Smooth muscle cell of the brain vasculature (primary cell): ENCODE measurements around the gene SHPK.
"Not testable (repeated sequence)": the region's sequence is repeated elsewhere in the genome, so short reads cannot be mapped to it uniquely, and the experiment has no call there.

Experiments
- DNase-seq: peaks from one replicate; pipeline ENCODE4 v3.0.0-alpha.2; 2012; ENCODE audit warnings: low read depth, low spot score

Gene SHPK

DNA sequence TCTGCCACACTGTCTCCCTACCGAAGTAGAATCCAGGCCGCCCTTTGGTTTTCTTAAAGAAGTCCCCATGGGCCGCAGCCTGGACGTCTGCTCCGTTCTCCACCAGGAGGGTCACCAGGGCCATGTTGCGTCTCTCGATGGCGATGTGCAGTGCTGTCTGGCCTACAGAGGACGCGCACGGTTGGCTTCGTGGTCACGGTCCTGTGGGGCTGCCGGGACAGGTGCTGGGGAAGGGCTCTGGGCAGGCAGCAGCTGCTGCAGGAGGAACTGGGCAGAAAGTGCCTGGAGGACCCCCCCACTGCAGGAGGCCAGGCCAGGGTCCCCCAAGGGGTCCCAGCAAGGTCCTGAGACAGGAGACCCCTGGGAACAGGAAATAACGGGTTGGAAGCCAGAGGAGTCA lies 45.8 kb downstream of the SHPK start:
- DNase-seq: no peak

DNA sequence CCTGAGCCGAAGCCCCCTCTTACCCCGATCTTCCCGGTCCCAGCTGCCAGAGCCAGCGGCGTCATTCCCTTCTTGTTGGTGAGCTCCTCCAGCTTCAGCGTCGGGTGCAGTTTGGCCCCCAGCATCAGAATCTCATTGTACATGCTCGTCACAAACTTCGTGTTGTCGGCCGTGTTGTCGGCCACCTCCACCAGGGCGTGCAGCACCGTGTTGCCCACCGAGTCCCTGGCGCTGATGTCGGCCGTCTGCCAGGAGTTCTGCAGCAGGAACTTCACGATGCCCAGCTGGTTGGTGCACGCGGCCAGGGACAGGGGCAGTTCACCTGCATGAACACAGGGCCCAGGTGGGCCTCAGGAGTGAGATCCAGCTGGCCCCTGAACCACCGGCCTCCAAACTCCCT lies 46.3 kb downstream of the SHPK start:
- no peak for DNase-seq

DNA sequence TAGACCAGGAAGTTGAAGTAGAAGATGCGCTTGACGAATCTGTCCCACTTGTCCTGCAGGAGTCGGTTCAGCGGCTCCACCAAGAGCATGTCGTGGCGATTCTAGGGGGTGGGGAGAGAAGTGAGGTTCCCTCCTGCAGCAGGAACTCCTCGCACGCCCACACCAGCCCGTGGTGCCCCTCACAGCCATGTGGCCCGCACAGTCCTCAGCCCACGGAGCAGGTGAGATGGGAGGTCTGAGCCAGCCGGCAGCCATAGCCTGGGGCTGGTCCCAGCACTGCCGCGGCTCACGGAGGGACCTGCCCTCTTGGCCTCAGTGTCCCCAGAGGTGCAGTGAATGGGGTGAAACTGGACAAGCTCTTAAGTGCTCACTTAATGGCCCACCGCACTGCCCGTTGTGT lies 50.2 kb downstream of the SHPK start:
- no peak for DNase-seq

DNA sequence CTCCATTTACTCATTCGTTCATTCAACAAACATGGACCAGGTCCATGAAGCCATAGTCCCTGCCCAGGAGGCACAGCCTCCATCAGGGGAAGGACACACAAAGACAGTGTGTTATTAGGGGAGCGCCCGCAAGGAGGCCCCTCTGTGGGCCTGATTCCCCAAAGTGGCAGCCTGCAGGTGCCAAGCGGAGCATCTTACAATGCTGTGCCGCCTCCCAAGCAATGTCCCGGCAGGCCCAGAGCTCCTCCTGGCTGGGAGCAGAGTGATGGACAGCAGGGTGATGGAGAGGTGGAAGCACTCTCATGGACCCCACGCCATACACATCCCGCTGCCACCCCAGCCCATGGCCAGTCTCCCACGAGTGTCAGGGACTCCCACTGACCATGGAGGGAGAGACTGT lies 52.6 kb downstream of the SHPK start:
- no peak for DNase-seq

DNA sequence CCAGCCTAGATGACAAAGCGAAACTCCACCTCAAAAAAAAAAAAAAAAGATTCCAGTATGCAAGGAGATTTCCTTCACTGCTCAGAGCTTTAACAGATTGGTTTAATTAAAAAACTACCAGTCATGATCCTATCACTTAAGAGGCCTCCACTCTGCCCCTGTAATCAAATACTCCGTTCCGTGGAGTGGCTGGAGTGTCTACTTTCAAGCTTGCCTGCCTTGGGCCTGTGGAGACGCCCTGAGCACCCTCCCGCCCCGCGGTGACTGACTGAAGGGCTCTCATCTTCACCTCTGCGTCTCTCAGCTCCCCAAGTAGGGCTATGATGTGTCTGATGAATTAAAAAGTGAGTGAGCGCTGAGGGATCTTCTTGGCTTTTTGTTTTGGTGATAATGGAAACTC lies 53.1 kb downstream of the SHPK start:
- no peak for DNase-seq

DNA sequence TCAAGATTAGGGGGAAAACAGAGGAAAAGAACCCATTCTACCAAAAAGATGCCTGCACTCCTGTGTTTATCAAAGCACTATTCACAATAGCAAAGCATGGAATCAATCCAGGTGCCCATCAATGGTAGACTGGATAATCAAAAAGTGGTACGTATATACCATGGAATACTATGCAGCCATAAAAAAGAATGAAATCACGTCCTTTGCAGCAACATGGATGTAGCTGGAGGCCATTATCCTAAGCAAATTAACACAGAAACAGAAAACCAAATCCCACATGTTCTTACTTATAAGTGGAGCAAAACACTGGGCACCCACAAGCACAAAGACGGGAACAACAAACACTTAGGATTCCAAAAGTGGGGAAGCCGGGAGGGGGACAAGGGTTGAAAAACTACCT lies 57.4 kb downstream of the SHPK start:
- not testable (repeated sequence) for DNase-seq

DNA sequence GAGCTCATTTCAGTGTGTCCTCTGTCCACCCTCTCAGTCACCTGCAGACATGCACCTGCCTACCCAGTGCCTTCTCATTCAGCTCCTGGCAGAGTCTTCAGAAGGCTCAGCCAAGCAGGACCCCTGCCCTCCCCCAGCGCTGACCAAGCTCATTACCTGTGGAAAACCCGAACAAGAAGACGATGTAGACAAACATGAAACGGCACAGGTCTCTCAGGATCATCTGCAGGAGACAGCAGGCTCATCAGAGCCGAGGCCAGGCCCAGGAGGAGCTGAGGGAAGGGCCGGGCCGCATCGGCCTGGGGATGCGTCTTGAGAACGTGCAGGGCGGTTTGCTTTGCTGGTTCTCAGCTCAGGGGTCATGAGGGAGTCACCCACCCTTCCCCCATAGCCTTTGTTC lies 59.1 kb downstream of the SHPK start:
- DNase-seq: no peak

DNA sequence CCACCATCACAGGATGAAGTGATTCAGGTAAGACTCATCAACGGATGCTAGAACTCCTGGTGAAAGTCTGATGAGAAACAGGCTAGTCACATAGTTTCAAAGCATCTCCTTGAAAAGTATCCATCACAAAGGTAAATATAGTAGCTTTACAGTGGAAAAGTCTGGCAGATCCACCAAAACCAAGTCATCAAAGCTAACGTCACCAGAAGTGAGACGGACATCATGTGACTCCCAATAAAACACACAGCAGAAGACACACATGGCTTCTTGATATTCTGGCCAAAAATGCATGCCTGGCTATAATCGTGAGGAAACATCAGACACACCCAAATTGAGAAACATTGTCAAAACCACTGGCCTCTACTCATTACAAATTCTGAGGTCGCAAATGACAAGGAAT lies 60.5 kb downstream of the SHPK start:
- DNase-seq: no peak

DNA sequence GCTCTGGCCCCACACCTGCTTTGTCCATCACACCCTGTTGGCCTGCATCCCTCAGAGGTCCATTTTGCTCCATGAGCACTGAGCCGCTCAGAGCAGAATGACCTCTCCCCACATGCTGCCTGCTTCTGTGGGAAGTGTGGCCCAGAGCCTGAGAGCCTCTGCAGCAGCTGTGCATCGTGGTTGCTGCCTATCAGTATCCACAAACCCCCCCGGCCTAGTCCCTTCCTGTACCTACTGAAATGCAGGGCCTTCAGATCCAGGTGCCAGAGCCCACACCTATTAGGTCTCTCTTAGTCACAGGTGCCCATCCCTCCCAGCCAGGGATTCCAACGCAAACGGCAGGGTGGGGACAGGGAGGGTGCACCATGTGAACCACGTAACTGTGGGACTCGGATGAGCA lies 61.8 kb downstream of the SHPK start:
- no peak for DNase-seq

DNA sequence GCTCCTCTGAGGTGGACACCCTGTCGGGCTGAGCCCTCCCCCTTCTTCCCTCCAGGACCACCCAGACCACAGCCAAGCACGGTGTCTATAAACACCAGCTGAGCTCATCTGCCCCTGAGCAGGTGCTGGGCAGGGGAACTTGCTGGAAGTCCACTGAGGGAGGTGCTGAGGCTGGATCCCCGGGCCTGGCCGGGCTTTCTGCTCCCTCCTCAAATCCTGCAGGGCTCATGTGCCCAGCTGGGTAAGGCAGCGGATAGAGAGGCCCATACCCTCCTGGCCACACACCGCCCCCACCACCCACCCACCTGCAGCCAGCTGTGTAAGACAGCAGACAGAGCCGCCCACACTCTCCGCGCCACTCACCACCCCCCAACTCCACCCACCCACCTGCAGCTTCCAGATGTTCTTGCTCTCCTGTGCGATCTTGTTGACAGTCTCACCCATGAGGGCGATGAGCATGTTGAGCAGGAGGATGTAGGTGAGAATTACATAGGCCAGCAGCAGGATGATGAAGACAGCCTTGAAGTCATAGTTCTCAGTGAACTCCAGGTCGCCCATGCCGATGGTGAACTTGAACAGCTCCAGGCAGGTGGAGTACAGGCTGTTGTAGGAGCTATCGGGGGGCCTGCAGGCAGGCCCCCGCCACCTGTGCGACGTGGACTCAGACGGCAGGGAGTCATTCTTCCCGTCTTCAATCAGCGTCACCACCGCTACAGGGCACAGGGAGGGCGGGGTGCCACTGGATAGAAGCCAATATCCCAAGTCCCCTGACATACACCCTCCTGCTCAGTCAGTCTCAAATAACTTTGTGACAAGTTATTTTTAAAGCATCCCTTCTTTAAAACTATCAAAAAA lies 62.6 kb downstream of the SHPK start:
- DNase-seq: no peak

DNA sequence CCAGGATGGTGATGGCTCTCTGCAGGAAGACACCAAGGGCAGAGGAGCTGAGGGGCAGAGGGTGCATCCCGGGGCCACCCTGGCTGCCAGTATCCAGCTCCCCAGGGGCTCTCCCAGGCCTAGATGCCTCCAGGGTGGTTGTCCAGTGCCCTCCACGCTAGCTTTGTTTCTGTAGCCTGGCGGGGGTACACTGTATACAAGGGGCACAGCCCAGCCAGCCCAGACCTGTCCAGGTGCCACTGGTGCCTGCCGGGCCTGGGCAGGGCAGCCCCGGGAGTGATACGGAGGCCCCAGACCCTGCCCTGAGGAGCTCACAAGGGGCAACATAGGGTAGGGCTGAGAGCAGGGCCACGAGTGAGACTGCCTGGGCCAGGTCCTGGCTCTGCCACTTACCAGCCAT lies 63.8 kb downstream of the SHPK start:
- no peak for DNase-seq

DNA sequence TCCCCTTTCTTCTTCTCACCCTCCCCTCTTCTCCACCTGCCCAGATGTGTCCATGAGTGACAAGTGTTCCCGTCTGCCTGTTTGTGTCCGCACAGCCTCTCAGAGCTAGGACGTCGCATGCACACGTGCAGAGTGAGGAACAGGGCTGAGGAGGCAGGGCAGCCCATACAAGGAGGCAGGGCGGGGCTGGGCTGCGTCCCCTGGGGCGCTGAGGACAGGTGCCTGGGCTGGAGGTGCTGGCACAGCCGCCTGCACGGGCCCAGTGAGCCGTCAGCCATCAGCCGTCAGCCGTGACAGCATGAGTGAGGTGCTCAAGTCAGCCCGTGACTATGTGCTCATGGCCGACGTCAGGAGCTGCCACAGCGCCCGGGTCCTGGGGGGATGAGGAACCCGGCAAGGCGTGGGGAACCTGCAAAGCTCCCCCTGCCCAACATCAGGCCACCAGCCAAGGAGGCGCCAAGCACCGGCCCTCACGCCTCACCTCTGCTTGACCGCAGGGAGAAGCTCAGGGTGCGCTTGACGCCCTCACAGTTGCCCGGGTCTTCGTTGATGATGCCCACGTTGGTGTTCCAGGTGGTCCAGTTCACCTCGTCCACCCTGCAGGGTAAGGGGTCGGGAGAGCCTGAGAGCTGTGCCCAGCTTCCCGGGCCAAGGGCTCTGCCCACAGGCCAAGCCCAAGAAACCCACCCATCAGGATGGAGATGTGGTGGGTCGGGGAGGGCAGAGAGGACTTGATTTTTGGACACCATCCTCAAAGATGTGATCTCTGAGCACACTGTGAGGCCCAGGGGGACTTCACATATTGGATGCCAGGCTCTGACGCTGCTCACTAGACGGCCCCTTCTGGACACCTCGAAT lies 64.8 kb downstream of the SHPK start:
- DNase-seq: no peak

DNA sequence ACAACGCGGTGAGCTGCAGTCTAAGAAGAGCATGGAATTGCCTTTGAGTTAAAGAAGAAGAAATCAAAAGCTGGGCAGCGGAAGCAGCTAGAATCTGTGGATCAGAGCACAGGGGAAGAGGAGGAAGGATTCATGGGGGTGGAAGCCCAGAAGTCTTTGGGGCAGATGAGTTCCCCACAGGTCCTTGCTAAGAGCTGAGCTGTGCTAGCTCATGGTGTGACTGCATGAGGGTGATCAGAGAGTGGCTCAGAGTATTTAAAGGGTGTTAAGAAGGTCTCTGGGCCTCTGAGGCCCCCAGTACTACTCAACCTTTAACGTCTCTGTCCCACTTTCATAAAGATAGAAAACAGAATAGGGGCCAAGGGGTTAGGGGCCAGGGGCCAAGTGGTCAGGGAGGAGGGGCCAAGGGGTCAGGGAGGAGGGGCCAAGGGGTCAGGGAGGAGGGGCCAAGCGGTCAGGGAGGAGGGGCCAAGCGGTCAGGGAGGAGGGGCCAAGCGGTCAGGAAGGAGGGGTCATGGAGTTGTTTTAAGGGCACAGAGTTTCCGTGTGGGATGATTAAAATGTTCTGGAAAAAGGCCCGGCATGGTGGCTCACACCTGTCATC lies 66.4 kb downstream of the SHPK start:
- no peak for DNase-seq

DNA sequence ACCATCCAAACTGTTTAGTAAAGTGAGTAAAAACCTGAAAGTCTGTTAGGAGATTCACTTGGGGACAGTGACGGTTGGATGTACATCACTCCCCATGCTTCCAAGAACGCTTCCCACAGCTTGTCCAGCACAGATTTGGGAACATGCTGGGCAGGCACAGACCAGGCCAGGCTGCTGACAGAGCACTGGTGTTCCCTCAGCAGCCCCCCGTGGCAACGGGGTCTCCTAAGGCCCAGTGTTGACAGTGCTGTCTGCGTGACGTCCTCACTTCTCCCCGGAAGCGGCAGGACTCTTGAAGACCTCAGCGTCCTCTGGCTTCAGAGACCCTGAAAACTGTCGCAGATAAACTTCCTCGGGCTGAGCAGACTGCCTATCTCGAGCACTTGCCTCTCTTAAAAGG lies 69.5 kb downstream of the SHPK start:
- no peak for DNase-seq

DNA sequence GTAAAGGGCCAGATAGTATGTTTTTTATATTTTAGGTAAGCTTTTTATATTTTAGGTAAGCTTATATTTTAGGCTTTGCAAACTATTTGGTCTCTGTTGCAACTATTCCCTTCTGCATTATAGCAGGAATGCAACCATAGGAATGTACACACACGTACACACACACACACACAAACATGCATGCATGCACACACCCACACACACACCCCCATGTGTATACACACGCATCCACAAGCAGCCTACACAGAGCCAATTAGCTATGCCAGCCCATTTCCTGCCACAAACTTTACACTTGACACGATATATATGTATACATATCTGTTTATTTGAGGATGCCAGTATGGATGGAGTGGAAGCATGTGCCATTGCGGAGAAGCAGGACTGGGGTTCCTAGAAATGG lies 70.9 kb downstream of the SHPK start:
- no peak for DNase-seq

DNA sequence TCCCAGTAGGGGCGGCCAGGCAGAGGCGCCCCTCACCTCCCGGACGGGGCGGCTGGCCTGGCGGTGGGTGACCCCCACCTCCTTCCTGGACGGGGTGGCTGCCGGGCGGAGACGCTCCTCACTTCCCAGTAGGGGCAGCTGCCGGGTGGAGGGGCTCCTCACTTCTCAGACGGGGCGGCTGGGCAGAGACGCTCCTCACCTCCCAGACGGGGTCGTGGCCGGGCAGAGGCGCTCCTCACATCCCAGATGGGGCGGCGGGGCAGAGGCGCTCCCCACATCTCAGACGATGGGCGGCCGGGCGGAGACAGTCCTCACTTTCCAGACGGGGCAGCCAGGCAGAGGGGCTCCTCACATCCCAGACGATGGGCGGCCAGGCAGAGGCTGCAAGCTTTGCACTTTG lies 71.8 kb downstream of the SHPK start:
- not testable (repeated sequence) for DNase-seq

DNA sequence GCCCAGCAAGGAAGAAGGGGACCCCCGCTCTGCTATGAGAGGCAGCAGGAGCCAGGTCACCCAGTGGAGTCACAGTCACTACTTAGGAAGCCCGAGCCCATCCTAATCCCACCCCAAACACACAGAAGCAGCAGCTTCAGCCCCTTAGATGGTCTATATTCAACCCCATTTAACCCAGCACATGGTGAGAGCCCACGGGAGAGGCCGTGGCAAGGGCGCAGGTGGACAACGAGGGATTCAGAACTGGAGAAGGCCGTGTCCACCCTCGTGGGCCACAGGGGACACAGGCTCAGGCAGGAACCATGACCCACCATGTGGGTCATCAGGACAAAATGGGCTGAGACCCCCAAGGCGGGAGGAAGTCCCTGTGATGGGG lies 76.8 kb downstream of the SHPK start:
- no peak for DNase-seq

DNA sequence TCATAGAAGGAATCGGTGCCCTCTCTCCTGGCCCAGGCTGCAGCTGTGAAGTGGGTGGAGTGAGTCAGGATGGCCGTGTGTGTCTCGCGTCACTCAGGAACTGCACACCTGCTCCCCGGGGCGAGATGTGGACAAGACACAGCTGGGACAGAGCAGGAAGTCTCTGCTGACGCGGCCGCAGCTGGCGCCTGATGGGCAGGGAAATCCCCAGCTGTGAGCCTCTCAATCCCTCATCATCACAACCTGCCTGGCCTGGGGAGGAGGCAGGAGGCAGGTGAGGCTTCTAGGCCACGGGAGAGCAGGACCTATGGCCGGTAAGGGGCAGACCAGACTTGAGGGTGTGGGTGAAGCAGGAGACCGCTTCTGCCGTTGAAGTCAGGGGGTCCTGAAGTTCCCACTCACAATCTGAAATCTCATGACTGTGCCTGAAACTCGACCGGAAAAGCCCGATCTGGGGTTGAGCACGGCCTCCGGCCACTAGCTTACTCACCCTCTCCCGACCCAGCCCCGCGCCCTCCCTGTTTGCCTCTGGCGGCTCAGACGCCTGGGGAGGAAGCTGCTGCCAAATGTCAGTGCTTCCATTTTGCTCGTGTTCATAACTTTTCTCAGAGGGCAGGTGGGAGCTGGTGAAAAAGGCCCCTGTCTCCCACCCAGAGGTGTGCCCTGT lies 77.3 kb downstream of the SHPK start:
- no peak for DNase-seq
